ENCODE data around the gene MKX. TPM values are rescaled to one million over a fixed set of nuclear protein-coding genes. Genes with fewer than 3 reads are reported as not detected.

The MKX gene
- total RNA-seq, 1 experiment from 2014 or later, result not detected

DNA sequence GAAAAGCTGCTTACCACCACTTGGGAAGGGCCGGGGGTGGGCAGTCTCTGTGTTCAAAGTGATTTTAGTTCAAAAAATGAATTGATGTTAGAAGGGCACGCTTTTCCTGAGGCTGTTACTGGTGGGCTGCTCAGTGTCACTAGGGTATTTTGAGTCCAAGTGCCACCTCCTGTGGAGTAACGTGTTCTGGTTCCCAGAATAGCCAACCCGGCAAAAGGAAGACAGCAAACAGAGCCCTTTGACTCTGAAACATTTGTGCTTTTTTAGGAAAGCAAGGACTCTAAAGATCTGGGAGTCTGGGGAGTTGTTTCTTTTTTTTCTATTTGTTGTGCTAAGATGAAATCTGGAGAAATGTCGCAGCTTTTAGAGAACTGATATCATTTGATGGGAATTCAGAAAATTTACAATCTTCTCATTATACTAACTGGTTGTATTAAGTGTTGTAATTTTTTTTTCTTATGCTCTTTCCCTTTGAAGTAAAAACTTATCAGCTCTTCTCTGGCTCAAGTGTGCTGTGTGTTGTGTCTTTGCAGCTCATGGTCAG is 66.2 kb downstream of the MKX start:
- no peak for DNase-seq (ENCODE audit: low read depth, low spot score)
- in situ Hi-C loops (cut with HindIII; ENCODE audit: low pct_unique_long_range_greater_than_20kb, low sequenced_read_pairs), result no loop called here

DNA sequence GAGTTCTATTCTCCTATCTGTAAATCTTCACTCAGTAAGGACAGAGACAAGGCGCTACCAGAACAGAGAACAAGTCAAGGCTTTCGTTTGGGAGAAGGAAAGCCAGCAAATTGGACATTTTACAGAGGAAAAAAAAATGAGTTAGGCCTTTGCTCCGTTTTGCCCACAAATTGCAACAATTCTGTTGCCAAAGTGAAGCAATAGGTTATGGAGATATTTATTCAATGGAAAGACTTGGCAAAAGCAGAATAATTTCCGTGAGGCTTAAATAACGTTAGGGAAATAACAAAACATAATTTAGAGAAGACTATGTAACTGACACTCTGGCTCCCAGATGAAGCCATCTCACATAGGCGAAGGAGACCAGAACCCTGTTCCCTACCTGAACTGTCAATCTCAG is 67.5 kb downstream of the MKX start:
- in situ Hi-C loops (cut with HindIII; ENCODE audit: low pct_unique_long_range_greater_than_20kb, low sequenced_read_pairs), result no loop called here
- DNase-seq (ENCODE audit: low read depth, low spot score), result no peak

DNA sequence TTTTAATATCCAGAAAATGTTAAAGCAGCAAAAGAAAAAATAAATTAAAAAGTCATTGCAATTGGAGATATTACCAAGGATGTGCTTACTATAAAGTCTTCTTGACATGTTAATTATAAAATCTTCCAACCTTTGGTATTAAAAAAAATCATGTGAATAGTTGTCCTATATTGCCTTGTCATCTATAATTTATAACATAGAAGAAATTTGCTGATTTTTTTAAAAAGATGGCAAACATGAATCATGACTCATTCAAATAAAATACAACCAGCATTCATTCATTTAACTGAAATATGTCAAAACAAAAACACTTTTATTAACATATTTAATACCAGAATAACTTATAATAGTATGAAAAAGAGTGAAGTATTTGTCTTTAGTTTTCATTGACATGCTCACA is 72.6 kb downstream of the MKX start:
- in situ Hi-C loops (cut with HindIII; ENCODE audit: low pct_unique_long_range_greater_than_20kb, low sequenced_read_pairs), result no loop called here

DNA sequence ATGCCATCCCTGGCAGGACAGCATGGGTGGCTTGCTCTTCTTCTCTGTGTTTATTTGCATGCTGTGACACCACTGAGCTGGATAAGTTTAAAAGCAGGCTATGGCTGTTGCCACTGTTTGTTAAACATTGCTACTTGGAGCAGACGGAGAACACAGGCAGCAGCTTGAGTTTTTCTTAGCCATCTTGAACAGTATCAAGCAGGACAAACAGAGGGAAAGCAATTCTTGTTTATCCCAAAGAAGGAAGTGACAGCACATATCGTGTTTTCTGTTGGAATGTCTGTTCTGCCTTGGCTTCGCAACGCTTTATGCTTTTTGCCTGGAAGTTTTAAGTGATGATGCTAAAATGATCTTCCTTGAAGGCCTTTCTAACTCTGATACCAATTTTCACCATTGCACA is 73.8 kb downstream of the MKX start:
- no peak for DNase-seq (ENCODE audit: low read depth, low spot score)
- in situ Hi-C loops (cut with HindIII; ENCODE audit: low pct_unique_long_range_greater_than_20kb, low sequenced_read_pairs), result no loop called here

More for the DNA sequence above, 72.6 kb downstream of the MKX start:
- DNase-seq (ENCODE audit: low read depth, low spot score), result no peak

DNA sequence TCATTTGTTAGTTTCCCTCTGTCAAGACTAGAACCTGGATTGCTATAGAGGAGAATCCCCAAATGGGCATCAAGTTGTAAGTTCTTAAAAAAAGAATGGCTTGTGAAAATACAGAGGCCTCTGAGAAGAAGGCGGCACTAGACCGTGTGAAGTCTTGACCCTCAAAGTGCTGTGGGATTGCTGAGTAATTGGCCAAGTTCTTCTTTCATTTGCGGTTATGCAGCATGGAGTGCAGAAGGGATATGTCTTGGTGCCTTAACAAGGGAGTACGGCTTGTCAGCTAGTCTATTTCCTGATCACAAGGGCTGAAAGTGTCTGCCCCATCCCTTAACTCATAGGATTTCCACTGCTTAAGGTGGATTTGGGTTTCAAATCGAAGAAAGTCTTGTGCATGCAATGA is 81.2 kb downstream of the MKX start:
- DNase-seq (ENCODE audit: low read depth, low spot score), result no peak
- in situ Hi-C loops (cut with HindIII; ENCODE audit: low pct_unique_long_range_greater_than_20kb, low sequenced_read_pairs), result no loop called here

DNA sequence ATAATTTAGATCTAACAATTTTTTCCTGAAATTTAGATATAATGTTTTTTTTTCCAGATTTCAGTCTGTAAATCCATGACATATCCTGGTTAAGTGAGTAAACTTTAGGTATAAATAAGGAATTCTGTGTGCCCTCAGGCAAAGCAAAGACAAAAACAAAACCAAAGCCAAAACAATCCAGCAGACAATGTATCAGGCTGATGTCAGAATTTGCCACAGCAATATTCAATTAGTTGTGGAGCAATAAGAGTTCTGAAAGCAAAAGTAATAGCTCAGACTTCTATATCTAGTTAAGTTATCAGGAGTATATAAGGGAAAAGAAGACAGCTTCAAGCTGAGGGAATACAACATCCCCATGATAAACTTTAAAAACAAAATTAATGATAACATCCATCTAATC is 82.0 kb downstream of the MKX start:
- DNase-seq (ENCODE audit: low read depth, low spot score), result no peak
- in situ Hi-C loops (cut with HindIII; ENCODE audit: low pct_unique_long_range_greater_than_20kb, low sequenced_read_pairs), result no loop called here

DNA sequence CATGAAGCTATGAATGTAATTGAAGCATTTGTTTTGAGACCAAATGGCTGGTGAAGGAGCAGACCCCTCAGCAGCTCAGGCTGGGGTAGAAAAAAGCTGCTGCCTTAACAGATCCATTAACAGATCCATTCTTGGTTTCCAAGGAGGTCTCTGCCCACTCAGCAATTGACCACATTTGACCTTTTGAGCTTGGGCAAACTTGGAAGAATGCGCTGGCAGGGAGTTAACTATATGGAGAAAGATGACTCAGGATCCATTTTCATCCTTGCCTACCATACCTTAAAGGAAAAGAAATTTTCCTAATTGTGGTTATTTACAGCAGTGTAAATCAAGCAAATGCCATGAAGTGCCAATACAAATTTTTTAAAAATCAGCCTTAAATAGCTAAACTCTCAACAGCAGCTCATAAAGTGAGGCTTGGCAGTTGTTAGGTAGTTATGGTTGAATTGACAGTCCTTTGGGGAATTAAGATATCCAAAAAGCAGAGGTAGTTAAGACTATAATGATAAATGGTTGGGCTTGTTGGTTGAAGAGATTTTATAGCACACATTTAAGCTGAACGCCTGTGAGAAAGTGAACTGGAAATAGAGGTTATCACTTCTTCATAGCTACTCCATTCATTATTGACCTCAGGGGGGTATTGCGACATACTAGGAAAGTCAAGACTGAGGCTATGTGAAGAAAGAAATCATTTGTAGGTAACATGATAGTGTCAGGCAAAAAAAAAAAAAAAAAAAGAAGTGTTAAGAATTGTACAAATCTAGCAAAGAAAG is 83.9 kb downstream of the MKX start:
- in situ Hi-C loops (cut with HindIII; ENCODE audit: low pct_unique_long_range_greater_than_20kb, low sequenced_read_pairs), result no loop called here
- peak; percentile 24 for DNase-seq (ENCODE audit: low read depth, low spot score)

DNA sequence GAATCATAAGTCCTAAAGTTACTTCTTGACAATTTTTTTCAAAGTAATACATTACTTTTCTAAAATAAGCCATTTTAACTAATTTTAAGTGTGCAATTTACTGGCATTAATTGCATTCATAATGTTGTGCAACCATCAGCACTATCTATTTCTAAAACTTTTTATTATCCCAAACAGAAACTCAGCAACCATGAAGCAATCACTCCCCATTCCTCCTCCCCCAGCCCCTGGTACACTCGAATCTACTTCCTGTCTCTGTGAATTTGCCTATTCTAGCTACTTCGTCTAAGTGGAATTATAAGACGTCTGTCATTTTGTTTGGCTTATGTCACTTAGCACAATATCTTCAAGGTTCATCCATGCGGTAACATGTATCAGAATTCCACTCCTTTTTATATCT is 84.9 kb downstream of the MKX start:
- DNase-seq (ENCODE audit: low read depth, low spot score), result no peak

DNA sequence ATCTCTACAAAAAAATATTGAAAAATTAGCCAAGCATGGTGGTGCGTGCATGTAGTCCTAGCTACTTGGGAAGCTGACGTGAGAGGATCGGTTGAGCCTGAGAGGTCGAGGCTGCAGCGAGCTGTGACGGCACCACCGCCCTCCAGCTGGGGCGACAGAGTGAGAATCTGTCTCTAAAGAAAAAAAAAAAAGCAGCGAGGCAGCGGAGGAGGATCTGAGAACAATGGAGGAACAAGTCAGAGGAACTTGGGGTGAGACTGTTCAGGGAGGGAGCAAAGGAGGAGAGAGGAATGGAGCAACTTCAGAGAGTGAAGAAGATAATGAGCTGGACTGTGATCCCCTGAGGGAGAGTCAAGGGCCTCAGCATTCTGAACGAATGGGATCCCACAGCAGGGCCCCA is 85.4 kb downstream of the MKX start:
- in situ Hi-C loops (cut with HindIII; ENCODE audit: low pct_unique_long_range_greater_than_20kb, low sequenced_read_pairs), result no loop called here

More for the DNA sequence above, 84.9 kb downstream of the MKX start:
- in situ Hi-C loops (cut with HindIII; ENCODE audit: low pct_unique_long_range_greater_than_20kb, low sequenced_read_pairs), result no loop called here

DNA sequence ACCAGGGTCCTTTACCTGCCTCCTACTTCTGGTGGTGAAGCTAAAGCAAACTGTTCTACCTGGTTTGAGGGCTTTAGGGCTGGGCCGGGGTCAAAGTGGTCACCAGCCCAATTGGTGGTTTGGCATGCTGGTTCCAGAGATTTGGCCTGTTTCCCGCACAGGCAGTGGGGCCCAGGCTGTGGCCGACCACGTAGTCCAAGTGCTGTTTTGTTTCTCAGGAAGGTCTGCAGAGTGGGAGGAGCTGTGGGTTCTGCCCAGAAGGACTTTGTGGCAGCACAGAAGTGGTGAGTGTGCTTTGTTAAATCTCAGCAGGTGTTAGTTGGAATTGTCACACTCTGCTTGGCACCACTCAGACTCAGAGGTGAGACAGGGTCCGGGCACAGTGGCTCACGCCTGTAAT is 85.8 kb downstream of the MKX start:
- DNase-seq (ENCODE audit: low read depth, low spot score), result no peak
- in situ Hi-C loops (cut with HindIII; ENCODE audit: low pct_unique_long_range_greater_than_20kb, low sequenced_read_pairs), result no loop called here

More for the DNA sequence above, 85.4 kb downstream of the MKX start:
- no peak for DNase-seq (ENCODE audit: low read depth, low spot score)

DNA sequence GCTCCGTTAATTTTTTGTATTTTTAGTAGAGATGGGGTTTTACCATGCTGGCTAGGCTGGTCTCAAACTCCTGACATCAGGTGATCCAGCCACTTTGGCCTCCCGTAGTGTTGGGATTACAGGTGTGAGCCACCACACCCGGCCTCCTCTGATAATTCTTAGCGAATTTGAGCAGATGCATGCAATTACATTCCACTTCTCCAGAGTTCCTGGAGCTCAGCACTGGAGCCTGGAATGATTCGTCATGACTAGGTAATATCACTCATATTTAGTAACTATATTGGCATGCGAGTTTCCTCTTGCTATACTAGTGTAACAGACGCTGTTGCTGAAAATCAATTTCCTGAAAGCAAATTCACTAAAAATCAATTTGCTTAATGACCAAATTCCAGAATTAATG is 86.8 kb downstream of the MKX start:
- in situ Hi-C loops (cut with HindIII; ENCODE audit: low pct_unique_long_range_greater_than_20kb, low sequenced_read_pairs), result no loop called here
- no peak for DNase-seq (ENCODE audit: low read depth, low spot score)

DNA sequence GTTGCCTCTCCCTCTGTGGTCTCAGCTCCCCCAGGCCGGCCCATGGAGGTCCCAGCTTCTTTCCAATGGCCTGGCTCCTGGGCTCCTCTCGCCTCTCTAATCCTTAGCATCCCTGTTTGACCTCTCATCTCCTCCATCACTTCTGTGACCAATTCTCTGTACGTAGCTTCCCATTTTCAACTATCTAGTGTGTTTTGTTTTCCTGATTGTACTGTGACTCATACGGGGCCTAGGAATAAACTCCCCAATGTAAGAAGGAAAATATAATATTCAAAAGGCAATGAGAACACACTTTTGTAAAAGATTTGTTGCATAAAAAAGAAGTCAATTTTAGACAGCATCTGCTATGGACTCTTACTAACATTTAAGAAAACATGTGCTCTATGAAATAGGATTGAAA is 90.3 kb downstream of the MKX start:
- in situ Hi-C loops (cut with HindIII; ENCODE audit: low pct_unique_long_range_greater_than_20kb, low sequenced_read_pairs), result no loop called here
- no peak for DNase-seq (ENCODE audit: low read depth, low spot score)

DNA sequence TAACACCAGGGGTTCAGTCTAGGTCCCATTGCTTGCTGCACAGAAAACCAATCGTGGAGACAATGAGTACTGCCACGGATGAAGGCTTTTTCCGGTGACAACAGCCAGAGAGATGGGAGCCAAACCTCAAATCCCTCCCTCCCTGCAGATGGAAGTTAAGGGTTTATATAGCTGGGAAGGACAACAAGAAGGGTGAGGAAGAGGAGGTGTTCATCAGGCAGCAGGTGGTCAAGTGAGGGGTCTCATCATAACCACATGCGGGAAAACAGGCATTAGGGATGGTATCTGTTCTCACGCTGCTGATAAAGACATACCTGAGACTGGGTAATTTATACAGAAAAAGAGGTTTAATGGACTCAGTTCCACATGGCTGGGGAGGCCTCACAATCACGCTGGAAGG is 91.3 kb downstream of the MKX start:
- no peak for DNase-seq (ENCODE audit: low read depth, low spot score)
- in situ Hi-C loops (cut with HindIII; ENCODE audit: low pct_unique_long_range_greater_than_20kb, low sequenced_read_pairs), result no loop called here

DNA sequence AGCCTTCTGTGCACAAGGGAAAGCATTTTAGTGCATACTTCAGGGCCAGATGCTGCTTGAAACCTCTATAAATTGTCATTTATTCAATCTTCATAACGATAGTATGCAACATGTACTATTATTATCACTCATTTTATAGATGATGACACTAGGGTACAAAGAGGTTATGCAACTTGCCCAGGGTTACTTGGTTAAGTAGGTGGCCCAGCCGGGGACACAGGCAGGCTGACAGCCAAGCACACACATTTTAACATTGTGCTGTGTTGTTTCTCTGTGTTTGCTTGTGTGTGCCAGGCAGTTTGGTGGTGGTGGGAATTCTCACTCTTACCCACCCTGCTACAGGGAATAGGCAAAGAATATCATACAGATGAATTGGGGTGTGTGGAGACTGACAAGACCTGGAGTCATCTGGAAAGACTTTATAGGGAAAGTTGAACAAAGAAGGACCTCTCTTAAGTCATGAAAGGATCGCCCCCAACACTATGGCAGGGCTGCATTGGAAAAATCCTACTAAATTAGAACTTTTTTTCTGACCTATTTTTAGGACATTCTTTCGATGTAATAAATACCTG is 98.9 kb downstream of the MKX start:
- in situ Hi-C loops (cut with HindIII; ENCODE audit: low pct_unique_long_range_greater_than_20kb, low sequenced_read_pairs), result no loop called here
- DNase-seq (ENCODE audit: low read depth, low spot score), result no peak

DNA sequence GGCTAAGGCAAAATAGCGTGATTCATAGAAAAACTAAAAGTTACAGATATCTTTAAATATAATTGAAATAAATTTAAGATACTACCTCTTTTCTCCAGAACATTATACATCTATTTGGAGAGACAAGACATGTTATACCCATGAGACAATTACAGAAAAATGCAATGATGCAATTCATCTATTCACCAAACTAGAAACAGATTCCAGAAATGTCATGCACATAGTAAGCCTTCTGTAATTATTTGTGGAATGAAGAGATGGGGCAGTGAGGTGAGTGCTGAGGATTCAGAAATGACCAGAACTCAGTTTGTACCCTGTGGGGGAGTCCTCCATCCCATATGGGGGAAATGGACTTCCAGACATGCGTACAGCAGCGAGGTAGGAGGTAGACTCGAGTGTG is 99.4 kb downstream of the MKX start:
- in situ Hi-C loops (cut with HindIII; ENCODE audit: low pct_unique_long_range_greater_than_20kb, low sequenced_read_pairs), result no loop called here
- DNase-seq (ENCODE audit: low read depth, low spot score), result no peak

DNA sequence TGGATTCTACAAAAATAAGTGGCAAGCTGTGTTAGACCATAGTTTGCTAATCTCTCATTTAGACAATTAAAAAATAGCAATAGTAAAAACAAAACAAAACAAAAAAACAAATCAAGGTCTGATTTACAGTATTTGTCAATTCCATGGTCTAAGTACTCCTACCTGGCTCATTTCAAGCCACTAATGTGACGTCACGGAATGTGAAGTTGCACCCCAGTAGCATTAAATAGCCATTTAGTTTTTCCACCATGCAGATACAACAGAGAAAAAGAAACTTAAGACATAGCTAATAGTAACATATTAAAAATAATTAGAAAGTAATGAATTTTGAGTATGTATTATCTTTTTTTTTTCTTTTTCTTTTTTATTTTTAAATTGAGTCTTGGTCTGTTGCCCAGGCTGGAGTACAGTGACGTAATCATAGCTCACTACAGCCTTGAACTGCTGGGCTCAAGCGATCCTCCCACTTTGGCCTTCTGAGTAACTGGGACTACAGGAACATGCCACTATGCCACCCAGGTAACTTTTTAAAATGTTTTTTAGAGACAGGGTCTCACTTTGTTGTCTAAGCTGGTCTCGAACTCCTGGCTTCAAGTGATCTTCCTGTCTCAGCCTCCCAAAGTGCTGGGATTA is 101.2 kb downstream of the MKX start:
- in situ Hi-C loops (cut with HindIII; ENCODE audit: low pct_unique_long_range_greater_than_20kb, low sequenced_read_pairs), result no loop called here
- DNase-seq (ENCODE audit: low read depth, low spot score), result no peak

DNA sequence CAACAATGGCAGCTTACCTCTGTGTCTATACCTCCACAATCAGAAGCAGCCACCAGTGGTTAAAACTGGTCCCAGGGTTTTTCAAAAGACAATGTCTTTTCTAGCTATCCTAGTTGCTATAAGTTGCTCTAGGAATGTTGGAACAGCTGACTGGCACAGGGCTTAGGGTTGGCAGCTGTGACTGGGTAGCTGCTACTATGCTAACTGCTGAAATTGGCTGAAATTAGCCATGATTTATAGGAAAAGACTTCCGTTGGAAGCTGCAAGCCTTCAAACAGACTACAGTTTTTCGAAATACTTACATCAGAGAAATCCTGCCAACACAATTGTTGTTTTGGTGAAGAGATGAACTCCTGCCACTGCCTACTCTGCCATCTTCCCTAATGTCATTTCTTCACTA is 102.3 kb downstream of the MKX start:
- in situ Hi-C loops (cut with HindIII; ENCODE audit: low pct_unique_long_range_greater_than_20kb, low sequenced_read_pairs), result no loop called here
- no peak for DNase-seq (ENCODE audit: low read depth, low spot score)

DNA sequence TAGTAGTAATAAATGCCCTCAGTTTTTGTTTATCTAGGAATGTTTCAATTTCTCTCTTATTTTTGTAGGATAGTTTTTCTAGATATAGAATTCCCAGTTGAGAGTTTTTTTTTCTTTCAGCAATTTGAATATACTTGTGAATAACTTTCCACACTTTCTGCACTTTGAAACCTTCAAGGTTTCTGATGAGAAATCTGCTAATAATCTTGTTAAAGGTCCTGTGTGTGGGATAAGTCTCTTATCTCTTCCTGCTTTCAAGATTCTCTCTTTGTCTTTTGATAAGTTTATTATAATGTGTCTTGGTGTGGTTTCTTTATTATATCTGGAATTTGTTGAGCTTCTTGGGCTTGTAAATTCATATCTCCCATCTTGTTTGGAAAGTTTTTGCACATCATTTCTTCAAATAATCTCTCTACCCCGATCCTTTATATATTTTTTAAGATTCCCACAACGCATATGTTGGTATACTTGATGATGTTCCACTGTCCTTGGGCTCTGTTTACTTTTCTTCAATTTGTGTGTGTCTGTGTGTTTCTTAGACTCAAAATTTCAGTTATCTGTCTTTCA is 103.5 kb downstream of the MKX start:
- DNase-seq (ENCODE audit: low read depth, low spot score), result no peak
- in situ Hi-C loops (cut with HindIII; ENCODE audit: low pct_unique_long_range_greater_than_20kb, low sequenced_read_pairs), result no loop called here
